Right lobe of liver (tissue), 4 donors: ENCODE data around the gene IFRD2.

ENCODE experiments used
- CTCF ChIP-seq, 4 donors: fragments of 200-600 bp in 3 of 4; fragments of 450-650 bp in 1 of 4; IDR thresholded peaks; one replicate each; pipeline versions ENCODE4 v1.5.1 to v1.8.0; 2016 to 2022; ENCODE audit warnings: antibody characterized with exemption in 4 of 4, mild to moderate bottlenecking in 2 of 4
- POLR2A ChIP-seq: fragments of 450-650 bp; IDR thresholded peaks from one replicate; pipeline ENCODE4 v1.6.1; 2017; ENCODE audit warnings: antibody characterized with exemption, mild to moderate bottlenecking
- donor health status: DM: no; HTN: no; CAD: no.
- donor health status: DM: no; HTN: no; CAD: no.
- donor health status: DM: no; HTN: yes; CAD: no.

GRCh38 chr3:50318615-50319014 is 26.4 kb upstream of the IFRD2 start:
- no peak for TF ChIP-seq POLR2A
- no peak for TF ChIP-seq CTCF (IDR thresholded peaks at IDR 0.05)
